Endothelial cell of umbilical vein (primary cell): ENCODE data around the gene PTPRK. TPM values are rescaled to one million over a fixed set of nuclear protein-coding genes. Genes with fewer than 3 reads are reported as not detected.

Experiments
- BruUV-seq: library from RNA; stranded (reverse); fragments of 400-500 nt; replicated peaks from 2 replicates; lab custom pipeline; 2021; lab: Mats Ljungman, UMichigan
- CTCF ChIA-PET: fragments of 300-600, 350-600 bp; sonication (Branson Sonifier 250); formaldehyde crosslinking; loops from one replicate; lab custom pipeline; 2021; ENCODE audit warnings: antibody characterized with exemption, inconsistent platforms; lab: Charles Lee
- POLR2A ChIA-PET: fragments of 300-600, 350-600 bp; sonication (Branson Sonifier 250); formaldehyde crosslinking; loops from one replicate; lab custom pipeline; 2021; ENCODE audit warnings: antibody characterized with exemption, inconsistent platforms; lab: Charles Lee
- DNase-seq: peaks from one replicate; pipeline ENCODE4 v3.0.0-alpha.2; 2011; ENCODE audit warnings: low read depth, low spot score
- FAIRE-seq: peaks from 2 replicates; lab custom pipeline; 2011; peaks lifted over from hg19 to GRCh38; lab: Jason Lieb, UNC
- H2AFZ ChIP-seq: 2 replicates; pipeline ENCODE4 v1.6.0; 2012; ENCODE audit warnings: low read depth, low read length, control low read depth, inconsistent platforms
- H3K27ac ChIP-seq: 2 replicates; pipeline ENCODE4 v1.5.1; 2011; ENCODE audit warnings: low read depth, mild to moderate bottlenecking, control low read depth, low read length, moderate library complexity; ENCODE audit not compliant: insufficient read depth
- H3K27me3 ChIP-seq, 2 experiments: 2 replicates each; pipeline versions ENCODE4 v1.6.0 to v1.6.1; 2011; ENCODE audit warnings: low read length in 2 of 2, mixed read lengths in 1 of 2; ENCODE audit not compliant: control insufficient read depth in 2 of 2, insufficient read depth in 2 of 2
- H3K36me3 ChIP-seq, 2 experiments: 2 replicates in 1 of 2; 3 replicates in 1 of 2; pipeline ENCODE4 v1.5.1; 2011; ENCODE audit warnings: low read length in 2 of 2, mild to moderate bottlenecking in 1 of 2, moderate library complexity in 1 of 2; ENCODE audit not compliant: control insufficient read depth in 2 of 2, insufficient read depth in 2 of 2; ENCODE audit errors: extremely low read depth in 1 of 2
- H3K4me1 ChIP-seq: 3 replicates; pipeline ENCODE4 v1.5.1; 2011; ENCODE audit warnings: mild to moderate bottlenecking, low read length; ENCODE audit not compliant: control insufficient read depth, insufficient read depth; ENCODE audit errors: extremely low read depth
- H3K4me2 ChIP-seq: 2 replicates; pipeline ENCODE4 v1.6.1; 2011; ENCODE audit warnings: low read length, control low read depth, mixed read lengths; ENCODE audit not compliant: insufficient read depth
- H3K4me3 ChIP-seq, 3 experiments: fragments of 200-600 bp in 1 of 3; sonication (generic), shearing (Covaris generic) in 1 of 3; replicated peaks in 1 of 3; 2 replicates each; pipeline ENCODE4 v1.5.1; 2011 to 2016; ENCODE audit warnings: control low read depth in 3 of 3, low read length in 3 of 3, mild to moderate bottlenecking in 2 of 3, inconsistent platforms in 1 of 3, low read depth in 1 of 3, moderate library complexity in 1 of 3; ENCODE audit not compliant: insufficient read depth in 1 of 3
- H3K79me2 ChIP-seq: 2 replicates; pipeline ENCODE4 v1.6.0; 2012; ENCODE audit warnings: low read length, inconsistent platforms; ENCODE audit not compliant: control insufficient read depth, insufficient read depth
- H3K9ac ChIP-seq: replicated peaks from 2 replicates; pipeline ENCODE3; 2011; ENCODE audit warnings: low read length, control low read depth; ENCODE audit not compliant: insufficient read depth; ENCODE audit errors: extremely low read depth
- H3K9me1 ChIP-seq: replicated peaks from 3 replicates; pipeline ENCODE4 v1.6.0; 2011; ENCODE audit warnings: mild to moderate bottlenecking, low read length; ENCODE audit not compliant: control insufficient read depth, insufficient read depth; ENCODE audit errors: extremely low read depth
- H3K9me3 ChIP-seq: replicated peaks from 2 replicates; pipeline ENCODE4 v1.5.1; 2012; ENCODE audit warnings: low read length, inconsistent platforms; ENCODE audit not compliant: control insufficient read depth, insufficient read depth
- H4K20me1 ChIP-seq: replicated peaks from 2 replicates; pipeline ENCODE3; 2011; ENCODE audit warnings: mild to moderate bottlenecking, low read length; ENCODE audit not compliant: control insufficient read depth, insufficient read depth; ENCODE audit errors: extremely low read depth
- CTCF ChIP-seq, 2 donors: IDR thresholded peaks; 1 replicate in 1 of 2; 2 replicates in 1 of 2; pipeline ENCODE4 v1.5.1; 2011; ENCODE audit warnings: low read length in 2 of 2, mild to moderate bottlenecking in 2 of 2, moderate library complexity in 2 of 2, control low read depth in 1 of 2, inconsistent platforms in 1 of 2, low read depth in 1 of 2; ENCODE audit not compliant: insufficient read depth in 1 of 2; ENCODE audit errors: extremely low read depth in 1 of 2
- EZH2 ChIP-seq: IDR thresholded peaks from 2 replicates; pipeline ENCODE4 v1.6.1; 2012; ENCODE audit warnings: borderline replicate concordance, low read depth, mild to moderate bottlenecking, moderate library complexity, low read length, inconsistent platforms; ENCODE audit not compliant: severe bottlenecking
- FOS ChIP-seq: IDR thresholded peaks from 2 replicates; pipeline ENCODE4 v1.6.1; 2011; ENCODE audit warnings: mild to moderate bottlenecking, low read length, moderate library complexity, borderline replicate concordance; ENCODE audit not compliant: insufficient read depth
- GATA2 ChIP-seq: IDR thresholded peaks from 2 replicates; pipeline ENCODE4 v1.7.0; 2011; ENCODE audit warnings: low read depth, mild to moderate bottlenecking, moderate library complexity, mixed read lengths, low read length; ENCODE audit not compliant: insufficient read length, insufficient read depth
- JUN ChIP-seq: IDR thresholded peaks from 2 replicates; pipeline ENCODE4 v1.6.1; 2011; ENCODE audit warnings: borderline replicate concordance, low read depth; ENCODE audit not compliant: insufficient read length, insufficient read depth
- MAX ChIP-seq: IDR thresholded peaks from 2 replicates; pipeline ENCODE4 v1.6.1; 2011; ENCODE audit not compliant: insufficient read depth, insufficient read length
- MYC ChIP-seq: IDR thresholded peaks from one replicate; pipeline ENCODE4 v1.6.1; 2011; ENCODE audit warnings: mild to moderate bottlenecking, low read depth, low read length
- POLR2A ChIP-seq: IDR thresholded peaks from 2 replicates; pipeline ENCODE4 v1.6.1; 2012; ENCODE audit warnings: low read depth, mild to moderate bottlenecking, control low read depth, low read length
- POLR2AphosphoS5 ChIP-seq: IDR thresholded peaks from 2 replicates; pipeline ENCODE4 v1.6.1; 2012; ENCODE audit warnings: low read depth, mild to moderate bottlenecking, control low read depth, low read length, moderate library complexity; ENCODE audit not compliant: insufficient read depth
- dilution Hi-C: fragments of 300-500 bp; cut with MboI; formaldehyde crosslinking; loops from one replicate; pipeline ENCODE4 v1.15.0; 2019; ENCODE audit warnings: low sequenced_read_pairs; ENCODE audit not compliant: extremely low pct_ligation_motif_present
- intact Hi-C: fragments of 100-400 bp; cut with micrococcal nuclease; formaldehyde crosslinking; loops from one replicate; pipeline ENCODE4 v1.10.0; 2022
- polyA plus RNA-seq, 4 experiments: library from polyadenylated mRNA; depleted of rRNA in 3 of 4; stranded (reverse) in 3 of 4; unstranded in 1 of 4; fragments of >200 nt; gene quantifications; 2 replicates each; pipeline versions ENCODE4 v1.2.1 to v1.2.3, GENCODE V29; 2011 to 2012; ENCODE audit warnings: missing spikeins in 1 of 4
- total RNA-seq: library from RNA; stranded (reverse); gene quantifications from 2 replicates; pipeline ENCODE4 v1.2.3, GENCODE V29; 2021

Gene PTPRK
- total and polyA plus RNA-seq, 2 donors (not counting 3 experiments of a cell fraction or from before 2014, with no cell fraction given) = 15.2 to 74.0 TPM

GRCh38 chr6:128487746-128488145, 32.7 kb downstream of the PTPRK start:
- no peaks in the 10 kb centered on the region for H3K9me3 ChIP-seq
- no peaks in the 10 kb centered on the region for H4K20me1 ChIP-seq
- H3K9me1 ChIP-seq = no peaks in the 10 kb centered on the region
- peak overlapping the region; percentile 30 for H3K27ac ChIP-seq
- FAIRE-seq (peak; percentile 81), DNase-seq (no peak)
- no peak for TF ChIP-seq GATA2
- TF ChIP-seq POLR2A = no peak
- no peak for TF ChIP-seq EZH2
- no peak for TF ChIP-seq MYC
- TF ChIP-seq MAX = no peak
- no peak for TF ChIP-seq POLR2AphosphoS5
- TF ChIP-seq FOS = no peak
- TF ChIP-seq CTCF (IDR thresholded peaks at IDR 0.05; ENCODE audit: extremely low read depth in 1 of 2, insufficient read depth in 1 of 2, low read depth in 1 of 2, low read length in 2 of 2) = no peak
- no peak for TF ChIP-seq JUN
- POLR2A ChIA-PET = no interaction called here
- no peak overlapping the region for H3K4me2 ChIP-seq
- H3K9ac ChIP-seq = no peak overlapping the region
- CTCF ChIA-PET = interaction anchor here (0.7 to 3.2 kb wide), 5 partner anchors 10 to 750 kb away, joined by 3 to 15 read pairs (median 3); no protein-coding TSS in a partner anchor
- no peaks in the 10 kb centered on the region for H3K27me3 ChIP-seq
- H3K36me3 ChIP-seq = no peaks in the 10 kb centered on the region
- dilution Hi-C loops = no loop called here
- BruUV-seq = no TSS peak
- intact Hi-C loops = no loop called here
- peaks cover 52% of the 10 kb centered on the region for H3K79me2 ChIP-seq
- H3K4me1 ChIP-seq = peaks cover 58% of the 10 kb centered on the region
- no peak overlapping the region for H2AFZ ChIP-seq
- H3K4me3 ChIP-seq = no peak overlapping the region
